Measurements from ENCODE around the gene FBN2.

The FBN2 gene

DNA sequence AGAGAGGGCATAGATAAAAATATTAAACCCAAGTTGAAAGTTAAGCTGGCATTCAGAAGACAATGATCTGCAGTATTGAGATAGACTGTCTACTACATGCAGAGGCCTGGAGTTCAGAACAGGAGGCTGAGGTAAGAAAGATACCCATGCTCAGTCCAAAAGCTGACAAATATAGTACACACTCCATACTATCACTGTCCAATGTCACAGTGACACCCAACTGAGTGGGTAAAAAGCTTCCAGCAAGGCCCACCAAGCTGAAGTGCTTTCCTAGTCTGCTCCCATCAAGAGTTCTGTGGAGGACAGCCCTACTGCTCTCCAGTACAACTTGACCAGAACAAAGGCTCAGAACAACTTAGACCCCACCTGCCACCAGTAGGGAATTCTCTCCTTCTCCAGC, 329.6 kb downstream of the FBN2 start:
- no peaks in the 10 kb centered on the region for H3K27me3 ChIP-seq
- H3K4me3 ChIP-seq (ENCODE audit: low read depth, low read length) = no peak overlapping the region
- no peaks in the 10 kb centered on the region for H3K36me3 ChIP-seq
- DNase-seq = no peak
- H3K9me3 ChIP-seq = no peaks in the 10 kb centered on the region
- H3K4me1 ChIP-seq = no peaks in the 10 kb centered on the region
- TF ChIP-seq, protein P1, sequence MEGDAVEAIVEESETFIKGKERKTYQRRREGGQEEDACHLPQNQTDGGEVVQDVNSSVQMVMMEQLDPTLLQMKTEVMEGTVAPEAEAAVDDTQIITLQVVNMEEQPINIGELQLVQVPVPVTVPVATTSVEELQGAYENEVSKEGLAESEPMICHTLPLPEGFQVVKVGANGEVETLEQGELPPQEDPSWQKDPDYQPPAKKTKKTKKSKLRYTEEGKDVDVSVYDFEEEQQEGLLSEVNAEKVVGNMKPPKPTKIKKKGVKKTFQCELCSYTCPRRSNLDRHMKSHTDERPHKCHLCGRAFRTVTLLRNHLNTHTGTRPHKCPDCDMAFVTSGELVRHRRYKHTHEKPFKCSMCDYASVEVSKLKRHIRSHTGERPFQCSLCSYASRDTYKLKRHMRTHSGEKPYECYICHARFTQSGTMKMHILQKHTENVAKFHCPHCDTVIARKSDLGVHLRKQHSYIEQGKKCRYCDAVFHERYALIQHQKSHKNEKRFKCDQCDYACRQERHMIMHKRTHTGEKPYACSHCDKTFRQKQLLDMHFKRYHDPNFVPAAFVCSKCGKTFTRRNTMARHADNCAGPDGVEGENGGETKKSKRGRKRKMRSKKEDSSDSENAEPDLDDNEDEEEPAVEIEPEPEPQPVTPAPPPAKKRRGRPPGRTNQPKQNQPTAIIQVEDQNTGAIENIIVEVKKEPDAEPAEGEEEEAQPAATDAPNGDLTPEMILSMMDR (IDR thresholded peaks at IDR 0.05; ENCODE audit: low read depth, low read length) = no peak

All from BE2C (cell line).